ENCODE measurements around the gene CACNA1I. TPM values are rescaled to one million over a fixed set of nuclear protein-coding genes. Genes with fewer than 3 reads are reported as not detected.

Gene CACNA1I
- total and polyA plus RNA-seq, 7 donors = under 0.01 to 0.95 (median 0.15) TPM; not detected in 3

DNA sequence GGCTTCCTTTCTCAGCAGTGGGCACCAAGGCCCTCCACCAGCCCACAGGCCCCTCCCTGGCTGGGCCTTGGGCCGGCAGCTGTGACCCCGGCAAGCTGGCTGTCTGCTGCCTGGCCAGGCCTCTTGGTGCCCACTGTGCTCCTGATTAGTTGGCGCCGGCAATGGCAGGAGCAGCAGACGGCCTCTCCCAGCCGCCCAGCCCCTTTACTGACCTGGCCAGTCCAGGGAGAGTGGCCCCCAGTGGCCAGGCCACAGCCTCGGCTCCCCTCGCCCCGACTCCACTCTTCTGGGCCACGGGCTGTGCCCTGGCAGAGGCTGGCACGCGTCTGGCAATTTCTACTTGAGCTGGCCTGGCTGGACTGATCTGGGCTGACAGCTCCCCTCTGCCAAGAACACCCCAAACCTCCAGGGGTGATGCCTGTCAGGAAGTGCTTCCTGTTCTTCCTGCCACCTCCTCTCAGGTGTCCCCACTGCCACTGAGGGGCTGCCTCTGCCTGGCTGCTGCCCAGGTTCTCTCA lies 58.1 kb downstream of the CACNA1I start:
- Histone ChIP-seq H3K36me3 (no peaks in the 10 kb centered on the region), H3K4me1 (no peaks in the 10 kb centered on the region), H3K9me3 (no peaks in the 10 kb centered on the region), H3K27me3 (peaks cover 0 to 73% (median 12%) of the 10 kb centered on the region in 3 donors), H3K27ac (no peak overlapping the region), H3K4me3 (no peak overlapping the region)
- intact Hi-C loops (cut with DNase I) = no loop called here
- no peak for TF ChIP-seq POLR2A (IDR thresholded peaks at IDR 0.05)
- TF ChIP-seq POLR2AphosphoS5 (IDR thresholded peaks at IDR 0.05) = no peak
- TF ChIP-seq EP300 (IDR thresholded peaks at IDR 0.05) = no peak
- TF ChIP-seq, protein P1, sequence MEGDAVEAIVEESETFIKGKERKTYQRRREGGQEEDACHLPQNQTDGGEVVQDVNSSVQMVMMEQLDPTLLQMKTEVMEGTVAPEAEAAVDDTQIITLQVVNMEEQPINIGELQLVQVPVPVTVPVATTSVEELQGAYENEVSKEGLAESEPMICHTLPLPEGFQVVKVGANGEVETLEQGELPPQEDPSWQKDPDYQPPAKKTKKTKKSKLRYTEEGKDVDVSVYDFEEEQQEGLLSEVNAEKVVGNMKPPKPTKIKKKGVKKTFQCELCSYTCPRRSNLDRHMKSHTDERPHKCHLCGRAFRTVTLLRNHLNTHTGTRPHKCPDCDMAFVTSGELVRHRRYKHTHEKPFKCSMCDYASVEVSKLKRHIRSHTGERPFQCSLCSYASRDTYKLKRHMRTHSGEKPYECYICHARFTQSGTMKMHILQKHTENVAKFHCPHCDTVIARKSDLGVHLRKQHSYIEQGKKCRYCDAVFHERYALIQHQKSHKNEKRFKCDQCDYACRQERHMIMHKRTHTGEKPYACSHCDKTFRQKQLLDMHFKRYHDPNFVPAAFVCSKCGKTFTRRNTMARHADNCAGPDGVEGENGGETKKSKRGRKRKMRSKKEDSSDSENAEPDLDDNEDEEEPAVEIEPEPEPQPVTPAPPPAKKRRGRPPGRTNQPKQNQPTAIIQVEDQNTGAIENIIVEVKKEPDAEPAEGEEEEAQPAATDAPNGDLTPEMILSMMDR (IDR thresholded peaks at IDR 0.05) = no peak
- no peak for DNase-seq
- WGBS, 2 donors = 85 to 86% methylated on average over 12 of the region's 12 CpGs

DNA sequence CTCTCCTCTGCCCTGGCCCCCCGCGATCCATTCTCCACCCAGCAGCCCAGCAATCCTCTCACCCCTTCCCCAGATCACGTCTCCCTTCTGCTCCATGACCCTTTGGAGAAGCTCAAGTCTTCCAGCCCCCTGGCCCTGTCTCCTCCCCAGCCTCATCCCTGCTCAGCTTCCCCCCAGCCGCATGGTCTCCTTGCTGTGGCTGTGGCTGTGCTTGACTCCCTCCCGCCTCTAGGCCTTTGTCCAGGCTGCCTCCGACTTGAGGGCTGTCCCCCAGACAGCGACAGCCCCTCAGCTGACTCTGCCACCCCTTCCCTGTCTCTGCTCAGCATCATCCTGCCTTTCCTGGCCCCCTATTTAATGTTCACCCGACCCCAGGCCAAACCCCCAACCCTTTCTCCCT lies 59.3 kb downstream of the CACNA1I start:
- Histone ChIP-seq H3K4me1 (no peaks in the 10 kb centered on the region), H3K27me3 (peaks cover 0 to 63% (median 11%) of the 10 kb centered on the region in 3 donors), H3K27ac (no peak overlapping the region), H3K9me3 (peaks cover 0 to 2% (median 0%) of the 10 kb centered on the region in 4 donors), H3K4me3 (no peak overlapping the region), H3K36me3 (no peaks in the 10 kb centered on the region)
- TF ChIP-seq, protein P1 (IDR thresholded peaks at IDR 0.05) = no peak
- TF ChIP-seq EP300 (IDR thresholded peaks at IDR 0.05) (no peak), POLR2A (IDR thresholded peaks at IDR 0.05) (no peak), POLR2AphosphoS5 (IDR thresholded peaks at IDR 0.05) (no peak)
- DNase-seq = no peak
- 70 to 73% methylated on average over 8 of the region's 8 CpGs for WGBS, 2 donors
- intact Hi-C loops (cut with DNase I) = no loop called here

DNA sequence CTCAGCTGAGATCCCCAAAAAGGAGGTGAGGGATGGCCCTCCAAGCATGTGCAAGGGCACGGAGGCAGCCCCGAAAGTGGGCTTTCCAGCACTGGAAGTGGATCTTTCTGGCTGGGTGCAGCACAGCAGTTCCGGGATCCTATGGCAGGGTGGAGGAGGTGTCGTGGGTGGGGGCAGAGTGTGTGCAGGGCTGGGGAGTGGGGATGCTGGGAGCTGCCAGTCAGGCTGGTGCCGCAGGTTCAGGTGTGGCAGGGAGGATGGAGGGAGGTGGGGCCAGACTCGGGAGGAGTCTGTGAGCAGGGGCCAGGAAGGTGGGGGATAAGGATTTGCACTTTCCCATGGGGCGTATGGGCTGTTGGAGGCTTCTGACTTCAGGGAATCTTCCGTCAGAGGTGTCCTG lies 60.2 kb downstream of the CACNA1I start:
- intact Hi-C loops (cut with DNase I) = no loop called here
- no peak overlapping the region for H3K4me3 ChIP-seq
- H3K27me3 ChIP-seq = peaks cover 0 to 59% (median 11%) of the 10 kb centered on the region in 3 donors
- WGBS, 2 donors = 58 to 76% methylated on average over 8 of the region's 8 CpGs
- DNase-seq = no peak
- no peaks in the 10 kb centered on the region for H3K4me1 ChIP-seq
- H3K9me3 ChIP-seq = peaks cover 0 to 2% (median 0%) of the 10 kb centered on the region in 4 donors
- TF ChIP-seq EP300 (IDR thresholded peaks at IDR 0.05) = no peak
- TF ChIP-seq POLR2A (IDR thresholded peaks at IDR 0.05) = no peak
- TF ChIP-seq POLR2AphosphoS5 (IDR thresholded peaks at IDR 0.05) = no peak
- TF ChIP-seq, protein P1 (IDR thresholded peaks at IDR 0.05) = no peak
- no peaks in the 10 kb centered on the region for H3K36me3 ChIP-seq
- no peak overlapping the region for H3K27ac ChIP-seq

DNA sequence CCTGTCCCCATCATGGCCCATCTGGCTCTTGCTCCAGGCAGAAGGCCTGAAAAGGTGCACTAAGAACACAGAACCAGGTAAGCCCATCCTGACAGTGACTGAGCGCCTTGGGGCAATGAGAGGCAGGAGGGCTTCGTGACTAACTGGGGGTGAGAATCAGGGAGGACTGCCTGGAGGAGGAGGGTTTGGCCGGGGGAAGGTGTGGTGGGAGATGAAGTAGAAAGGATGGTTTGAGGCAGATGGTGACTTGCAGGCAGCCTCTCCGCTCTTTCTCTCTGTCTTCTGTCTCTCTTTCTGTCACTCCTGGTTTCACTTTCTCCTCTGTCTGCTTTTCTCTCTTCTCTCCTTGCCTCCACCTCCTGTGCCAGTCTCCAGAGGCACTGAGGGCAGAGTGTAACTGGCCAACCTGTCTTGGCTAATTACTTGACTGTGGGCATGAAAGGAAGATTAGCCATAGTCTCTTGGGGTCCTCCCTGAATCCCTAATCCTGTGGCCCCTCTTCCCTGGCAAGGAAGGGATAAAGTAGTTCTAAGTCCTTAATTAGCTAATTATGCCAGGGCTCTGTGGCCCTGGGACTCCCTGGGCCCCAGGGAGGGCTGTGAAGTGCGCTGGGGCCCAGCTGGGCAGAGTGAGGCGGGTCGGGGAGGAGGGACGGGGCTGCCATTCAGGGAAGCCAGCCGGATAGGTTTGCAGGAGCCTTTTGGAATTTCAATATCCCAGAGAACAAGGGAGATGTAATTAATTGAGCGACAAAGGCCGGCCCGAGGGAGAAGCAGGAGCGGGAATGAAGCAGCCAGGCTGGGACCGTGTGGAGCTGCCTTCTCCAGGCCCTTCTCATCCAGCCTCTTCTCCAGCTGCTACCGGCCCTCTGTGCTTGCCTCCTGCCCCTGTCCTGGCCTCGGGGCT lies 61.1 kb downstream of the CACNA1I start:
- peaks cover 0 to 50% (median 11%) of the 10 kb centered on the region in 3 donors for H3K27me3 ChIP-seq
- TF ChIP-seq, protein P1 (IDR thresholded peaks at IDR 0.05) = no peak
- TF ChIP-seq EP300 (IDR thresholded peaks at IDR 0.05) (no peak), POLR2A (IDR thresholded peaks at IDR 0.05) (no peak), POLR2AphosphoS5 (IDR thresholded peaks at IDR 0.05) (no peak)
- H3K4me3 ChIP-seq = no peak overlapping the region
- no peak for DNase-seq
- no peak overlapping the region for H3K27ac ChIP-seq
- H3K4me1 ChIP-seq = no peaks in the 10 kb centered on the region
- intact Hi-C loops (cut with DNase I) = no loop called here
- H3K9me3 ChIP-seq = peaks cover 0 to 2% (median 0%) of the 10 kb centered on the region in 4 donors
- 78 to 80% methylated on average over 16 of the region's 16 CpGs for WGBS, 2 donors
- no peaks in the 10 kb centered on the region for H3K36me3 ChIP-seq

All from sigmoid colon (tissue), 7 donors.